ENCODE data around the gene SCYGR8.

DNA sequence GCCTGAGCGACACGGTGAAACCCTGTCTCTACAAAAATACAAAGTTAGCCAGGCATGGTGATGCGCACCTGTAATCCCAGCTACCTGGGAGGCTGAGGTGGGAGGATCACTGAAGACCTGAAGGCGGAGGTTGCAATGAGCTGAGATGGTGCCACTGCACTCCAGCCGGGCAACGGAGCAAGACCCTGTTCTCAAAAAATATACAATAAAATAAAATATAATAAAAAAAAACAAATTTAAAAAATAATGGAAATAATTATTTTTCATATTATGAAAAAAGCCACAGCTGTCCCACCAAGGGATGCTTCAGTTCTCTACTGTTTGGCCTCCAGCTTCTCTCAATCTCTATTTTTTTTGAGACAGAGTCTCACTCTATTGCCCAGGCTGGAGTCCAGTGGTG is 38.3 kb upstream of the SCYGR8 start:
- TF ChIP-seq ZNF274 (IDR thresholded peaks at IDR 0.05; ENCODE audit: low read depth, low read length) = no peak
- no peak for TF ChIP-seq YY1 (IDR thresholded peaks at IDR 0.05; ENCODE audit: insufficient read depth, insufficient read length)

All from NT2/D1 (cell line).